GM12892 (cell line): ENCODE results near the gene LIMS2.

Experiments used
- POLR2A ChIP-seq: IDR thresholded peaks from 2 replicates; pipeline ENCODE4 v1.6.1; 2011; ENCODE audit warnings: low read depth, low read length, control low read depth
- TAF1 ChIP-seq: IDR thresholded peaks from 2 replicates; pipeline ENCODE4 v1.6.1; 2011; ENCODE audit warnings: low read depth, mild to moderate bottlenecking, control low read depth, low read length, borderline replicate concordance

GRCh38 chr2:127678991-127679390 lies 3.7 kb upstream of the LIMS2 start:
- no peak for TF ChIP-seq POLR2A
- TF ChIP-seq TAF1: no peak
